Cortex of kidney (tissue), 1 donor: ENCODE data around the gene IRF5.

Experiments used
- DNase-seq: peaks from one replicate; lab custom pipeline; 2025; lab: John Stamatoyannopoulos, UW

Gene IRF5

DNA sequence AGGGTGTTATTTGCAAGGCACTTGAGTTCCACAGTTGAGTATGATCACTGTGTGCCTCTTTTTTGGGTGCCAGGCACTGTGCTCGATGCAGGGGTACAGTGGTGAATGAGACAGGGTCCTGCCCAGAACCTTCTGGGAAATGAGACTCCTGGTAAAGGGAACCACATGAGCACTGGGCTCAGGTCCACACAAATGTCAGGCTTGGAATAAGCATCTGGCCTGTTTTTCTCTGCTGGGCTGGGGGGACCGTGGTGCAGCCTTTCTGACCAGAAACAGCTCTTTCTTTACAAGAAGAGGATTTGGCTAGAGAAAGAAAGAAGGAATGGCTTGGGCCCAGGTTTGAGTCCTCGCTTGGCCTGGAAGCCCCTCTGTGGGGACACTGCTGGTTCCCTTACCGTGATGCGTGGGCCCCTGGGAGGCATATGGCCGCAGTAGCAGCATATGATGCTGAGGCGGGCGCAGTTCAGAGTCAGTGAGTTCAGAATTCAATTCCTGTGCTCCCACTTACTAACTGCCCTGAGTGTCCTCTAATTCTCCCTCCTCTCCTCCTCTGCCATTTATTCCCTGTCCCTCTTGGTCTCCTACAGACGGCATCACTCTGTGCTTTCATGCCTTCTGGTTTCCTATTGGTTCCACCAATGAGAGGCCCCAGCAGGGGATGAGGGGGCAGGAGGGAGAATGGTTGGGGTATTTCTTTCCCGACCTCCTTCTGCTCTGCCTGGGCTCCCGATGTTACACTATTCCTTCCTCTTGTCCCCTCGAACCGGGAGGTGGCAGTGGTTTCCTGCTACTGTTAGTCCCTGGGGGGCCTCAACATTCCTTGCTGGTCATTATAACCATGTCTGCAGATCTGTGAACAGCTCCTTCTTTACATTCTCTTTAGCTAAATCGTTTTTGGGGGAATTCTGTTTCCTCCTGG is 17.6 kb upstream of the IRF5 start:
- DNase-seq: no peak

- DNase-seq: no peak
Observed at GRCh38 chr7:128920913-128921582, 16.7 kb upstream of the IRF5 start.

DNA sequence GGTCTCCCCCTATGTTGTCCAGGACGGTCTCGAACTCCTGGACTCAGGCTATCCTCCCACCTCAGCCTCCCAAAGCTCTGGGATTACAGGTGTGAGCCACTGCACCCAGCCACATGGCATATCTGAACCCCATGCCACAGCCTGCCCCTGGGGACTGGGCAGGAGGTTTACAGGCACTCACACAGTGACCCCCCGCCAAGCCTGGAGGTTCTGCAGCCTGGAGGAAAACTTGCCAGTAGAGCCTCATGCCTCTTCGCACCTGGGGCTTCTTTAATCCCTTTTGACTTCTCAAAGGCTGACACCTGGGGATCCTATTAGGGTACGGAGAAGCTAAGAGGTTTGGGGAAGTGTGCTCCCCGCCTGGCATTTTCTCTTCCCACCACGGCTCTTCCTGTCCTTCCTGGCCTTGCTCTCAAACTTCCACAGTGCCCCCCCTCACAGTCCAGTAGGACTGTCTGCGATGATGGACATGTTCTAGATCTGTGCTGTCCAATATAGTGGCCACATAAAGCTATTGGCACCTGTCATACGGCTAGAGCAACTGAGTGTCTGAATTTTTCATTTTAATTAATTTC is 15.8 kb upstream of the IRF5 start:
- no peak for DNase-seq

- no peak for DNase-seq
Observed at GRCh38 chr7:128922496-128923410, 15.0 kb upstream of the IRF5 start.

DNA sequence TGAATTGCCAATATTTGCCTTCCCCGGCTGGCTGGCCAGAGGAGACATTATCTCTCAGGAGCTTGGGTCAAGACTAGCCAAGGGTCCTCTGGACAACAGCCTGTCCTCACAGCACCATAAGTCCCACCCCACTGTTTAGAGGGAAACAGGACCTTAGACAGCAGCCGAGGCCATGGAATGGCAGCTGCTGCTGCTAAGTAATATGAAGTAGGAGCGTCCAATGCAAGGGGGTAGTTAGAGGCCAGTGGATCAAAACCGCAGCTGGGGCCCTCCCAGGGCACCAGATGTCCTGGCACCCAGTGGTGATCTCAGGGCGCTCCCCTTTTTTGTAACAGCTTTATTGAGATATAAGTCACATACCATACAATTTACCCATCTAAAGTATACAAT is 14.3 kb upstream of the IRF5 start:
- DNase-seq: no peak

- DNase-seq: no peak
Observed at GRCh38 chr7:128924707-128925588, 12.8 kb upstream of the IRF5 start.

DNA sequence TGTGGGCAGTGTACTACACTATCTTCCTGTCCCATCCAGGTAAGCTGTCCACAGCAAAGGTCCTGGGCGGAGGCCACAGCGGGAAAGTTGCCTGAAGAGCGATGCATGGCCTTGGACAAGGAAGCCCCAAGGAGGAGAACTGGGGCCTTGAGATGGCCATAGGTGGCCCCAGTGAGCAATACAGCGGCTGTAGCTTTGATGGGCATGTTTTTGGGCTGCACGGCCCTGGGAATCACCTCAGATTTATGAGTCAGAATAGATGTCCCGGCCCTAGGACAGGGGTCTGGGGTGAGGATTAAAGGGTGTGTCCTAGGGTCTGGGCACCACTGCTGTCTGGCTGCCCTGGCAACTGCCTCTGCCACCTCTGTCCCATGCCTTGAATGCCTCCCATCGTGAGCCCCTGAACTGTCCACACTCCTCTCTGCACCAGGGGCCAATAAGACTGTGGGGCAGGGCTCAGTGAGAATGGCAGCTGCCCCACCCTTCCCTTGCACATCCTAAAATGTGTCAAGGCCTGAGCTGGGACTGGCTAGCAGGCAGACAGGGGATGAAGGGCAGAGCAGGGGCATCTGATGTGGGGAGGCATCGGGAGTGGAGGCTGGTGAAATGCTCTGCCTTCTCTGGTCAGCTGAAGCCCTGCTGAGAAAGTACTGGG is 9.4 kb upstream of the IRF5 start:
- no peak for DNase-seq

DNA sequence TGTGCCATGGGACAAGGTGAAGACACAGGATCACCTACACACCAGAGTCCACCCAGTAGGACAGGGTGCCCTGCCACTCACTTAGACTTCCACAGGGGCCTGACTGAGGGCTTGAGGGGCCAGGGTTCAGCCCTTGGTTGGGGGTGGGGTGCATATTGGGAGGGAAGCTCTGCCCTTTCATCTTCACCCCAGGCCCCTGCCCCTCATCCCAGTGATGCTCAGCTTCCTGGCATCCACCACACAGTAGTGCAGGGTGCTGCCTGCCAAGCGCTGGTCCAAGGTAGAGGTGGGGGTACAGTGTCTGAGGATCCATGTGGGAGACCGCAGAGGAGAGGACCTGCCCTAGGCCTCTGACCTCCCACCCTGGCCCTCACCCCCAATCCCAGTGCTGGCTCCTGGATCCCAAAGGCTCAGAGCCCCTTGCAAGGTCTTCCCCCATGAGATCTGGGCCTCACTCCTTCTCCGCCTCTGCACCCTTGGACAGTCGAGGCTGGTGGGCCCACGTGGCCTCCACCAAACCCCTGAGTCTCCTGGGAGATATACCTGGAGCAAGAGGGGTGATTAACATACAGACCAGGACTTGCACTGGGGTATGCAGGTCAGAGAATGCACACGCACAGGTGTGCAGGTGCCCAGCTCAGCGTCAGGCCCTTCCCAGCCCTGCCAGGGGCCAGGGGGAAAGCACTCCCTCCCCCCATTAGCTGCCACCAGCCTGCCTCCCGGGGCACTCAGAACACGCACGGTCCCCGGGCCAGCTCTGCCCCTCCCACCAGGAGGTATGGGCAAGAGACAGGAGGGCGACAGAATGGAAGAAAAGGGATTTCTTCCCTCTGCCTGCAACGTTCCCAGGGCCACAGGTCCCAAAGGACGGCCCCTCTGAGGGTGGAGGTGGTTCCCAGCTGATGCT is 8.6 kb upstream of the IRF5 start:
- no peak for DNase-seq

- DNase-seq: no peak
Observed at GRCh38 chr7:128931190-128931798, 6.4 kb upstream of the IRF5 start.

DNA sequence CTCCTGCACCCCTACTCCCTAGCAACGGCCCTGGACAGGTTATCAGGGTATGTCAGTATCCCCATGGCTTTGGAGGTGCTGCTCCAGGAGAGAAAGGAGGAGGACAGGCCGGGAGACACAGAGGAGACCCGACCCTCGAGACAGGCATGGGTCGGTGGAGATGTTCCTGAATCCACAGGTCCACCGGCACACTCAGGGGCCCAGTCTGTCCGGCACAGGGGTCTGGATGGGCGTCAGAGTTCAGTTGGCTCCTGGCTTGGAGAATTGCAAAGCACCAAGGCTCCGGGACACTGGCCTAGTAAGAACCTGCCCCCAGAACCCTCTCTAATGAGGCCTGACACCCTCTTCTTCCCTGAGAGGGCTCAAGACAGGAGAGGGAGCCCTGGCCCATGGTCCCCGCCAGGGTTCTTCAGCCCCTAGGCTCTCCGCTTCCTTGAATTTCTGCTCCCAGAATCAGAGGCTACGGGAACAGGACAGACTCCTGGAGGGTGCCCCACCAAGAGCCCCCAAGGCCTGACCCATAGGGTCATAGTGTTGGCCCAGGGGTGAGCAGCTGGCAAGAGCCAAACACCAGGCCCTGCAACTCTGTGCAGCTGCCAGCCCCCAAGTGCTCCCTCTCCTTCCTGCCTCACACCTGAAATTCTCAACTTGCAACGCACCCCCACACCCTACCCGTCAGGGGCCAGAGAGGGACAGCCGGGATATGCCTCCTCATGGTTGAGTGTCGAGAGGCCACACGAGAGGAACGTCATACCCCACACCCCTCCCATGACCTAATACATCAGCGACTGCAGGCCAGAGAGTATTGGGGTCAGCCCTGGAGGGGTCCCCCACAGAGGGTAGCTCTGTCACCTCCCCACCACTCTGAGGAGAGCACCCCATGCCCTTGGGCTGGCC is 5.5 kb upstream of the IRF5 start:
- DNase-seq: no peak

DNA sequence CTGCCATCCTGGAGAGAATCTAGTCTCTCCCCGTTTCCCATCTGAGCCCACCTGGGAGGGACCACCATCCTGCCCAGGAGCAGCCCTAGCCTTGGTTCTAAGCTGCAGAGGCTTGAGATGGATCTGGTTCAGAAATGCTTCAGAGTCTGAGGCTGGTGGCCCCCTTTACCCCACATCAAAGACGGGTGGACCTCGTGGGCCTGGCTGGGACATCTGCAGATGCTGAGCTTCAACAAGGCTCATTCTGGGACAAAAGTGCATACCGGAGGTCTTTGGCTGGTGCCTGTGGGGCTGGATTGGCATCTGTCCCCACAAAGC is 4.9 kb upstream of the IRF5 start:
- no peak for DNase-seq

DNA sequence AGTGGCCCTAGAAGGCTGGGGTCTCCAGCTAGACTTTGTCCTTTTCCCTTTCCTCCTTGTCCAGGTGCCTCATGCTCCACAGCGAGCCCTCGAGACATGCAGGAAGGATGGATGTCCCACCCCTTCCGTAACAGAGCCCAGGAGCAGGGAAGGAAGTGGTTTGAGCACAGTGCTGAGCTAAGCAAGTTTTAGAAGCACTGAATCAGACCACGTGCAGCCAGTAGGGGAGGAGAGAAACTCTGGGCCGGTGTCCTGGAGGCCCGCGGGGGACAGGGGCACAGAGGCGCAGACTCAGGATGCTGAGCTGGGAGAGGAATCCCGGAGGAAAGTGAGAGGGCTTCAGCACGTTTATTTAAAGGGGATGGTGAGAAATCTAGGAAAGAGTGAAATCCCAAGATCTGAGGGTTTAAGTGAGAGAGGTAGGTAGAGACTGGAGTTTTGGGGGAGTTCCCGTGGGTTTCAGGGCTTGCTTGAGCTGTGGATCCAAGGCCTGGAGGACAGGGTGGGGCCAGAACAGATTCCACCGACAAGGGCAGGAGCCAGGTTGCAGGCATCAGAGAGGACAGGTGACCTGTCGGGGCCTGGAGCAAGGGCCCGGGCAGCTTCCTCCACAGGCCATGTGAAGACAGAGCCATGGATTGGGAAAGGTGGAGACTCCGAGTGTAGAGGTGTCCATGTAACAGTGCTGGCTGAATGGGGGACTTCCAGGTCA is 4.4 kb upstream of the IRF5 start:
- DNase-seq: no peak

- no peak for DNase-seq
Observed at GRCh38 chr7:128934361-128935341, 3.1 kb upstream of the IRF5 start.

- DNase-seq: no peak
Observed at GRCh38 chr7:128935342-128935730, 2.4 kb upstream of the IRF5 start.

DNA sequence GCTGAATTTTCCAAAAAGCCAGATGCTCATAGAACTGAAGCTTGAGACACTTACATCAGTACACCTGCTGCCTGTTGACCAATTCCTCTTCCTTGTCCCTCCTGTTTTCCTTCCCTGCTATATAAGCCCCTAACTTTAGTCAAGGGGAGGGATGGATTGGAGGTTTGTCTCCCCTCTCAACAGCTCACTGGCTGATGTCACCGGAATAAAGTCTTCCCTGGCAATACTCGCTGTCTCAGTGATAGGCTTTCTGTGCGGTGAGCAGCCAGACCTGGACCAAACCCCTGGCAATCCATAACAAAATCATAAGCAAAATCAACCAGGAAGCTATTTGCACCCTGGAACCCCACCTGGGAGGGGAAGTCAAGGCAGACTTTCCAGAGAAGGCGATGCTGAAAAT is 929 bp upstream of the IRF5 start:
- no peak for DNase-seq

GRCh38 chr7:128937271-128937646 is 468 bp upstream of the IRF5 start:
- no peak for DNase-seq
